Activated CD4-positive, alpha-beta T cell treated with anti-CD3 and anti-CD28 coated beads, Interleukin-2, Interleukin-4, amounts not matched to agents 100 ng/mL and 50 ng/mL, durations not matched to agents 16 hours and 8 hours (primary cell): ENCODE measurements around the gene GANAB.
"Not testable (repeated sequence)": the region's sequence is repeated elsewhere in the genome, so short reads cannot be mapped to it uniquely, and the experiment has no call there.

ENCODE experiments used
- DNase-seq: peaks from one replicate; pipeline ENCODE4 v3.0.0-alpha.2; 2020; ENCODE audit warnings: low spot score

GANAB gene

DNA sequence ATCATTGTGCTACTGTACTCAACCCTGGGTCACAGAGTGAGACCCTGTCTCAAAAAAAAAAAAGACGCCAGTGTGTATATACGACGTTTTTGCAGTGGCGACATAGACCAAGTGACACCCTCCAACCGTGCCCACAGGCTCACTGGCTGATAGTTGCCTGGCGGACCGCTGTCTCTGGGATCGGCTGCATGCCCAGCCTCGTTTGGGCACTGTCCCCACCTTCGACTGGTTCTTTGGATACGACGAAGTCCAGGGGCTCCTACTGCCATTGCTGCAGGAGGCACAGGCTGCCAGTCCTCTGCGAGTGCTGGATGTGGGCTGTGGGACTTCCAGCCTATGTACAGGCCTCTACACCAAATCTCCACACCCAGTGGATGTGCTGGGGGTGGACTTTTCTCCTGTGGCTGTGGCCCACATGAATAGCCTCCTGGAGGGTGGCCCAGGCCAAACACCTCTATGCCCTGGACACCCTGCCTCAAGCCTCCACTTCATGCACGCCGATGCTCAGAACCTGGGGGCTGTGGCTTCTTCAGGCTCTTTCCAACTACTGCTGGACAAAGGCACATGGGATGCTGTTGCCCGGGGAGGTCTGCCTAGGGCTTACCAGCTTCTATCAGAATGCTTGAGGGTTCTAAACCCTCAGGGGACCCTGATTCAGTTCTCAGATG lies 20.0 kb upstream of the GANAB start:
- DNase-seq, result peak; percentile 22

- DNase-seq, result peak; percentile 53
Observed at GRCh38 chr11:62665599-62666258, 19.3 kb upstream of the GANAB start.

DNA sequence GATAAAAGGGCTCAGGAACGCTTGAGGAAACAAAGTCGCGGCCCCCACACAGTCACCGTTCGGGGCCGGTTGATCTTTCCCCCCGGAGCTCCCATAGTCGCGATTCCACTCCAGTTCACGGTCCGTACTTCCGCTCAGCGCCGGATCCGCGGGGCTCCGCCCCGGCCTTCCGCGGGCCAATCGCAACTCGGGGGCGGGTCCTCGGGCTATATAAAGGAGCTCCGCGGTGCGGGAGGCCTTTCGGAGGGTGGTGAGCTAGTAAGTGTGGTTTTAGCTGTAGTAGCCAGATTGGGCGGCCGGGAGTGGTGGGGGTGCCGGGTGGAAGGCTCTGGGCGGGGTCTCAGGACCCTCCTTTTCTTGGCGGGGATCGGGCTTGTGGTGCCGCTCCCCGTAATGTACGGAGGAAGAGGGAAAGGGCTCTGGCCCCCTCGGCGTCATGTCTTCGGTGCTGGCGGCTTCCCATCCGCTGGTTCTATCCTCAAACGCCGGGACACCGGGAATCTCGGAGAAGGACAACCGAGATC lies 18.7 kb upstream of the GANAB start, which contains the start of the genes C11orf98 and CSKMT:
Gene C11orf98, minus strand, starts transcription at position 136 of the 524 bp plus-strand sequence. Its CDS starts 41 bp downstream, at position 95.
Gene CSKMT, plus strand, starts transcription at position 238 of the 524 bp plus-strand sequence. CDS start 568 bp downstream, outside the sequence.
- peak; percentile 98 for DNase-seq

DNA sequence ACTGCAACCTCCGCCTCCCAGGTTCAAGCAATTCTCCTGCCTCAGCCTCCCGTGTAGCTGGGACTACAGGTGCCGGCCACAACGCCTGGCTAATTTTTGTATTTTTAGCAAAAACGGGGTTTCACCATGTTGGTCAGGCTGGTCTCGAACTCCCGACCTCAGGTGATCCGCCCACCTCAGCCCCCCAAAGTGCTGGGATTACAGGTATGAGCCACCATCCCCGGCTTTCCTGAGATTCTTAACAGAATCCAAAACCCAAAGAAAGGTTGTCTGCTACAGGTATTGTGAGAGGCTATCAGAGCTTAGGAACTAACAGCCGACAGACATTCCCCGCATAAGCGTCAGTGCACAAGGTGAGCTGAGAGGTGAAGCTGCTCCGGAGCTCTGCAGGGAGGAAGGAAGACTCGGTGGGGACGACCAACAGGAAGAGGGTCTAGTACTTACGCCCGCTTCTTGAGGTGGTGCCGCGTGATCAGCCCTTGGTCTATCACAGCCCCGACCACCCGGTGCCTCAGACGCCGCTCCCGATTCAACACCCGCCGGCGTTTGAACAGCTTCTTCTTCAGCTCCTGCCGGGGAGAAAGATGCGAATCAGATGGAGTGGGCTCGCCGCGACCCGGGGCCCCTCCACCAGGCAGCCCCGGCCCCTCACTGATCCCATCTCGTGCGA lies 18.1 kb upstream of the GANAB start:
- DNase-seq, result peak; percentile 57

GRCh38 chr11:62656796-62657429 lies 10.5 kb upstream of the GANAB start:
- DNase-seq, result no peak

GRCh38 chr11:62654297-62654696 lies 7.9 kb upstream of the GANAB start:
- no peak for DNase-seq

GRCh38 chr11:62652161-62653006 lies 6.0 kb upstream of the GANAB start:
- peak; percentile 39 for DNase-seq

DNA sequence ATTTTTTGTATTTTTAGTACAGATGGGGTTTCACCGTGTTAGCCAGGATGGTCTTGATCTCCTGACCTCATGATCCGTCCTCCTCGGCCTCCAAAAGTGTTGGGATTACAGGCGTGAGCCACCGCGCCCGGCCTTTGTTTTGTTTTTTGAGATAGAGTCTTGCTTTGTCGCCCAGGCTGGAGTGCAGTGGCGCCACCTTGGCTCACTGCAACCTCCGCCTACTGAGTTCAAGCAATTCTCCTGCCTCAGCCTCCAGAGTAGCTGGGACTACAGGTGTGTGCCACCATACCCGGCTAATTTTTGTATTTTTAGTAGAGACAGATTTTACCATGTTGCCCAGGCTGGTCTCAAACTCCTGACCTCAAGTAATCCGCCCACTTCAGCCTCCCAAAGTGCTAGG lies 3.9 kb upstream of the GANAB start:
- not testable (repeated sequence) for DNase-seq

DNA sequence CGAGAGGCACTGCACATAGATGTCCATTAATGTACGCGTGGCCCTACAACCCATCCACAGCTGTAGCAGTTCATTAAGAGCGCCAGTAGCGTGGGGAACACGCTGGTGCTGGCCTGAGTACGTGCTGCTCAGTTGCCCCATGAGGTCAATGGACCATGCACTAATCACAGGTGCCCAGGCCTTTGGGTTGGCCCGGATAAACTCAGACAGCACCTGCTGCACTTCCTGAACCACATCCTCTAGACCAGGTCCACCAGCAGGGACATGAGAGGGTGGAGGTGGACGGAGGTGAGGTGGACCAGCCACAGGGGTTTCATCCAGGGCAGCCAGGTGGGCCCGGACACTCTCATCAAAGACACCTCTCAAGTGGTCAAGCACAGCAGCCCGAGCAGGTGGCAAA lies 3.1 kb upstream of the GANAB start:
- DNase-seq, result no peak

DNA sequence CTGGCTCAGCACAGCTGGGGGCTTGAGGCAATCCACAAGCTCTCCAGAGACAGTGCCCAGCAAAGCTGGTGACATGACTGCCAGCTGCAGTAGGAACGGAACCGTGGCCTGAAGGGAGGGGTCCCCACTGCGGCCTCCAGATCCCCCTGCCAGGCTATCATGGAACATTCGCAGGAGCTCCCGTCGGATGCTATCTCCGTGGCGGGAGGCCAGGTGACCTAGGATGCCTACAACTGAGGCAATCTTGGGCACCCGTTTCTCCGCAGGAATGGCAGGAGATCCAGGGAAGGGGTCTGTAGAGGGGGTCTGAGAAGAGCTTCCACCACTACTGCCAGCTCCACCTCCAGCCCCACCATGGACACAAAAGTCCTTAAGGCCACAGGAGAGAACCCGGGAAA lies 2.6 kb upstream of the GANAB start:
- DNase-seq, result no peak

- DNase-seq, result no peak
Observed at GRCh38 chr11:62648185-62648966, 2.0 kb upstream of the GANAB start.

- no peak for DNase-seq
Observed at GRCh38 chr11:62647609-62648005, 1.2 kb upstream of the GANAB start.

DNA sequence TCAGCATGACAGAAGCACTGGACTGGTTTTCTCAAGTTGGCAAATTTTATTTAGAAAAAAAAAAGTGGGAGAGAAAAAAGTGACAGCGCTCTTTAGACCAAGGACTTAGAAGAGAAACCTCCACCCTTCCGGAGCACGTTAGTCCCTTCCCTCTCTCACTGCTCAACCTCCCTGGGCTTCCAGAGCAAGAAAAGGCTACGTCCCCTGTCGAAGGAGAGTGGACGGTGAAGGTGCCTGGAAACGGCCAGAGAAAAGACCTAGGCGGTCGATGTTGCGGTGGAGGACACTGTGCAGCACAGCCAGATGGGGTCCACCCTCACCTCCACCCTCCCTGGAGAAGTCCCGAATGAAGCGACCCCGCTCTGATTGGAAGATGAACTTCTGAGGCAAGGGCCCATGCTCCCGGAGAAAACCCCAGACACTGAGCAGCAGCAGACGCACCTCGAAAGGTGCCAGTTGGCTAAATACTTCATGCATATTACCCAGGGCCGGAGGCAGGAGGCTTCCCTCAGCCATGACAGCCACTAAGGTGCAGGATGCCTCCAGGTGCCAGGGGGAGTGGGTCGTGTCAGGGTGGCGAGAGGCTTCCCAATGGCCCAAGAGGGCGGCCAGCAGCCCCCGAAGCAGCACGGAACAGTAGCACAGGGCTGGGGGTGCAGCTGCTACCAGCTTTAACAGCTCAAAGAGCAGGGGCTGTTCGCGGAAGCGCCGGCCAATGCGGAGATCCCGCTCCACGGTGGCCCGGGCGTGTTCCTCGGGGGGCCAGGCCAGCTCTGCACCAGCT lies 604 bp upstream of the GANAB start:
- DNase-seq, result no peak

GRCh38 chr11:62645671-62645945 lies 805 bp downstream of the GANAB start:
- DNase-seq, result no peak

GRCh38 chr11:62644220-62644619 lies 2.2 kb downstream of the GANAB start:
- no peak for DNase-seq

- DNase-seq, result no peak
Observed at GRCh38 chr11:62632492-62632891, 13.9 kb downstream of the GANAB start.

DNA sequence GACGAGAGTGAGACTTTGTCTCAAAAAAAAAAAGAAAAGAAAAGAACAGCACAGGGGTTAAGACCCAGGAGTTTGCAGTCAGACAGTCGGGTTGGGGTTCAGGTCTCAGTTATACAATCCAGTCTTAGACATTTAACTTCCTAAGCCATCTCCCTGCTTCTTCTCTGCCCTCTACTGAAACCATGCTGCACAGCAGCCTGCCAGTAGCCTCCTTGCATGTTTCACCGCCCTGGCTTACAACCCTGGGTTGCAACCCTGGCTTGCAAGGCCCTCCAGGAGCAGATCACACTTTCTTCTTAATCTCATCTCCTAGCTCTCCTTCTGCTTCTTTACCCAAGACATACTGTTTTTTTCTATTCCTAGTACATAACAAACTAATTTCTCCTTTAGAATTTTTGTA lies 18.7 kb downstream of the GANAB start:
- DNase-seq, result no peak

DNA sequence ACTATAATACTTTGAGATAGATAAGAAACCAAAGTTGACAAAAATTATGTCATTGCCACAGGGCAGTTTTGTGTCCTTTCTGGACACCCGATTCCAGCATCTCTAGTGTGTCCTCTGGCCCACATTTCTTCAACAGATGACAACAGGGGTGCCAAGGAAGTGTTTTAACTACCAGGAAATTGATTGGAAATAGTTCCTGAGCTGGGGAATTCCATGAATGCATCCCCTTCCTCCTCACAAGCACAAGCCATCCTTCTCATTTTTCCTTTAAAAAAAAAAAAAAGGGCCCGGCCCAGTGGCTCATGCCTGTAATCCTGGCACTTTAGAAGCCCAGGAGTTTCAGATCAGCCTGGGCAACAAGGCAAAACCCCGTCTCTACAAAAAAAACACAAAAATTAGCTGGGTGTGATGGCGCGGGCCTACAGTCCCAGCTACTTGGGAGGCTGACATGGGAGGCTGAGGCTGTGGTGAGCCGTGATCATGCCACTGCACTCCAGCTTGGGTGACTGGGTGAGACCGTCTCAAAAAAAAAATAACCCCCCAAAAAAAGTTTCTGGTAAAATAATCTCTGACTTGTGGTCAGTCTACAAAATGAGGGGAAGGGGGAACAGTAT lies 23.8 kb downstream of the GANAB start:
- no peak for DNase-seq
